H9 (cell line): ENCODE data around the gene CEP112. TPM values are rescaled to one million over a fixed set of nuclear protein-coding genes. Genes with fewer than 3 reads are reported as not detected.

Experiments
- DNase-seq: peaks from one replicate; pipeline ENCODE4 v3.0.0-alpha.2; 2017
- H2AFZ ChIP-seq: one replicate; pipeline ENCODE4 v1.6.1; 2013; ENCODE audit warnings: mild to moderate bottlenecking, low read length, control low read depth, moderate library complexity
- H2AK5ac ChIP-seq: 2 replicates; pipeline ENCODE4 v1.6.1; 2013; ENCODE audit warnings: low read length, control low read depth, mixed read lengths; ENCODE audit not compliant: insufficient read length
- H2BK120ac ChIP-seq: one replicate; pipeline ENCODE4 v1.6.1; 2013; ENCODE audit warnings: low read depth, mild to moderate bottlenecking, low read length, control low read depth, inconsistent platforms; ENCODE audit not compliant: poor library complexity, severe bottlenecking
- H2BK12ac ChIP-seq: 2 replicates; pipeline ENCODE4 v1.6.1; 2013; ENCODE audit warnings: low read length, control low read depth, mixed read lengths, low read depth; ENCODE audit not compliant: insufficient read length
- H2BK15ac ChIP-seq: 2 replicates; pipeline ENCODE4 v1.6.1; 2013; ENCODE audit warnings: low read depth, low read length, control low read depth
- H2BK20ac ChIP-seq: one replicate; pipeline ENCODE4 v1.6.1; 2013; ENCODE audit warnings: low read depth, mild to moderate bottlenecking, low read length, control low read depth, inconsistent platforms; ENCODE audit not compliant: poor library complexity, severe bottlenecking
- H2BK5ac ChIP-seq: 2 replicates; pipeline ENCODE4 v1.6.1; 2013; ENCODE audit warnings: low read length, control low read depth, mixed read lengths; ENCODE audit not compliant: insufficient read length
- H3K14ac ChIP-seq: 2 replicates; pipeline ENCODE4 v1.6.1; 2013; ENCODE audit warnings: low read length, control low read depth; ENCODE audit not compliant: insufficient read depth
- H3K18ac ChIP-seq: 2 replicates; pipeline ENCODE4 v1.6.1; 2013; ENCODE audit warnings: low read depth, mild to moderate bottlenecking, mixed read lengths, low read length, control low read depth; ENCODE audit not compliant: insufficient read length
- H3K23ac ChIP-seq: 2 replicates; pipeline ENCODE4 v1.6.1; 2013; ENCODE audit warnings: low read length, control low read depth, mixed read lengths, low read depth; ENCODE audit not compliant: insufficient read length
- H3K23me2 ChIP-seq: 2 replicates; pipeline ENCODE4 v1.6.1; 2013; ENCODE audit warnings: low read depth, mild to moderate bottlenecking, mixed read lengths, low read length, control low read depth; ENCODE audit not compliant: insufficient read length, poor library complexity, severe bottlenecking
- H3K27ac ChIP-seq: 2 replicates; pipeline ENCODE4 v1.5.1; 2013; ENCODE audit warnings: low read length, control low read depth, mixed read lengths, low read depth; ENCODE audit not compliant: insufficient read length
- H3K27me3 ChIP-seq: 2 replicates; pipeline ENCODE4 v1.6.1; 2013; ENCODE audit warnings: low read length, control low read depth, inconsistent platforms; ENCODE audit not compliant: insufficient read depth
- H3K4ac ChIP-seq: 2 replicates; pipeline ENCODE4 v1.6.1; 2013; ENCODE audit warnings: low read depth, mild to moderate bottlenecking, control low read depth, inconsistent platforms, low read length, moderate library complexity
- H3K4me1 ChIP-seq: 2 replicates; pipeline ENCODE4 v1.6.1; 2013; ENCODE audit warnings: low read length, control low read depth, inconsistent platforms; ENCODE audit not compliant: insufficient read depth
- H3K4me2 ChIP-seq: 2 replicates; pipeline ENCODE4 v1.6.1; 2013; ENCODE audit warnings: low read length, control low read depth, mixed read lengths; ENCODE audit not compliant: insufficient read length, insufficient read depth
- H3K56ac ChIP-seq: 2 replicates; pipeline ENCODE4 v1.6.1; 2013; ENCODE audit warnings: low read depth, mild to moderate bottlenecking, mixed read lengths, low read length, control low read depth; ENCODE audit not compliant: insufficient read length
- H3K79me1 ChIP-seq: 2 replicates; pipeline ENCODE4 v1.6.1; 2013; ENCODE audit warnings: low read depth, mild to moderate bottlenecking, moderate library complexity, low read length, control low read depth, inconsistent platforms; ENCODE audit not compliant: insufficient read depth, poor library complexity, severe bottlenecking
- H3K79me2 ChIP-seq: 2 replicates; pipeline ENCODE4 v1.6.1; 2013; ENCODE audit warnings: low read length, control low read depth, inconsistent platforms; ENCODE audit not compliant: insufficient read depth
- H3K9ac ChIP-seq: 2 replicates; pipeline ENCODE4 v1.6.1; 2013; ENCODE audit warnings: low read length, control low read depth, mixed read lengths; ENCODE audit not compliant: insufficient read length; ENCODE audit errors: extremely low read depth
- H3K9me3 ChIP-seq: one replicate; pipeline ENCODE4 v1.6.1; 2013; ENCODE audit warnings: low read depth, low read length, inconsistent platforms; ENCODE audit not compliant: control insufficient read depth
- H3T11ph ChIP-seq: one replicate; pipeline ENCODE4 v1.6.1; 2013; ENCODE audit warnings: mild to moderate bottlenecking, low read length, control low read depth, inconsistent platforms
- H4K20me1 ChIP-seq: one replicate; pipeline ENCODE4 v1.6.1; 2013; ENCODE audit not compliant: control insufficient read depth, insufficient read length, insufficient read depth
- H4K5ac ChIP-seq: 2 replicates; pipeline ENCODE4 v1.6.1; 2013; ENCODE audit warnings: low read depth, mild to moderate bottlenecking, mixed read lengths, low read length, control low read depth; ENCODE audit not compliant: insufficient read length
- H4K8ac ChIP-seq: replicated peaks from 2 replicates; pipeline ENCODE4 v1.6.1; 2013; ENCODE audit warnings: low read length, control low read depth, mixed read lengths, low read depth; ENCODE audit not compliant: insufficient read length
- H4K91ac ChIP-seq: 2 replicates; pipeline ENCODE4 v1.6.1; 2013; ENCODE audit warnings: low read depth, mild to moderate bottlenecking, moderate library complexity, mixed read lengths, low read length, control low read depth; ENCODE audit not compliant: insufficient read length
- H3K27ac Mint-ChIP-seq, 3 experiments: 2 replicates in 2 of 3; 3 replicates in 1 of 3; pipeline ENCODE4 v1.8.0; 2020 to 2021; ENCODE audit warnings: mixed read lengths in 3 of 3, mild to moderate bottlenecking in 1 of 3, moderate library complexity in 1 of 3
- H3K27me3 Mint-ChIP-seq: 2 replicates; pipeline ENCODE4 v1.8.0; 2021; ENCODE audit warnings: low read depth, mild to moderate bottlenecking, moderate library complexity, mixed read lengths
- H3K36me3 Mint-ChIP-seq, 3 experiments: 2 replicates in 2 of 3; 3 replicates in 1 of 3; pipeline ENCODE4 v1.8.0; 2020 to 2021; ENCODE audit warnings: low read depth in 3 of 3, mixed read lengths in 3 of 3; ENCODE audit not compliant: insufficient read depth in 1 of 3
- H3K4me1 Mint-ChIP-seq, 2 experiments: 2 replicates each; pipeline ENCODE4 v1.8.0; 2020; ENCODE audit warnings: mixed read lengths in 2 of 2
- H3K4me3 Mint-ChIP-seq, 2 experiments: 2 replicates in 1 of 2; 3 replicates in 1 of 2; pipeline ENCODE4 v1.8.0; 2020 to 2021; ENCODE audit warnings: mild to moderate bottlenecking in 2 of 2, mixed read lengths in 2 of 2, moderate library complexity in 1 of 2
- H3K9me3 Mint-ChIP-seq, 2 experiments: 2 replicates in 1 of 2; 3 replicates in 1 of 2; pipeline ENCODE4 v1.8.0; 2020; ENCODE audit warnings: mild to moderate bottlenecking in 2 of 2, mixed read lengths in 2 of 2, moderate library complexity in 1 of 2
- CTCF ChIP-seq: fragments of 200-600 bp; sonication (generic); conservative IDR thresholded peaks from 3 replicates; pipeline ENCODE4 v1.8.0; 2021; ENCODE audit warnings: antibody characterized with exemption, mild to moderate bottlenecking
- WGBS: extraction: QIAGEN DNeasy Blood & Tissue Kit; methylation state at CpG from one replicate; pipeline ENCODE4 v1.1.7; 2013; ENCODE audit warnings: missing lambda C conversion rate, low lambda C conversion rate, mixed read lengths; ENCODE audit not compliant: insufficient read length; ENCODE audit errors: extremely low coverage; 5-methylcytosine and 5-hydroxymethylcytosine counted together
- total RNA-seq: library from RNA; stranded (reverse); gene quantifications from 2 replicates; pipeline ENCODE4 v1.2.1, GENCODE V29; 2021

Gene CEP112
- total RNA-seq, 1 experiment from 2014 or later: 5.4 TPM

- no peak overlapping the region for H2BK5ac ChIP-seq
- no peak overlapping the region for H3K27ac Mint-ChIP-seq
- H3K4me1 Mint-ChIP-seq: peaks cover 4 to 7% of the 10 kb centered on the region in 2 experiments; a peak in 3 of 4 replicates
- H4K5ac ChIP-seq: no peak overlapping the region
- H3K4ac ChIP-seq: no peak overlapping the region
- no peaks in the 10 kb centered on the region for H3K27me3 Mint-ChIP-seq
- no peak overlapping the region for H2AK5ac ChIP-seq
- WGBS: no CpG with 5 or more reads among the region's 1 CpG
- H3K79me1 ChIP-seq: no peaks in the 10 kb centered on the region
- H3K27me3 ChIP-seq: no peaks in the 10 kb centered on the region
- no peak overlapping the region for H3K27ac ChIP-seq
- no peak for TF ChIP-seq CTCF
- no peak overlapping the region for H3K23ac ChIP-seq
- no peak overlapping the region for H2BK120ac ChIP-seq
- H3K4me3 Mint-ChIP-seq: no peak overlapping the region
- H3K79me2 ChIP-seq: no peaks in the 10 kb centered on the region
- no peak overlapping the region for H4K91ac ChIP-seq
- H3K36me3 Mint-ChIP-seq: no peaks in the 10 kb centered on the region; a peak in 1 of 7 replicates
- DNase-seq: no peak
- H3K4me1 ChIP-seq: no peaks in the 10 kb centered on the region
- no peak overlapping the region for H4K8ac ChIP-seq
- no peak overlapping the region for H3T11ph ChIP-seq
- no peak overlapping the region for H3K14ac ChIP-seq
- no peak overlapping the region for H3K9ac ChIP-seq
- no peak overlapping the region for H3K56ac ChIP-seq
- no peak overlapping the region for H2BK15ac ChIP-seq
- no peak overlapping the region for H2AFZ ChIP-seq
- H2BK20ac ChIP-seq: no peak overlapping the region
- H3K9me3 Mint-ChIP-seq: no peaks in the 10 kb centered on the region
- no peaks in the 10 kb centered on the region for H3K23me2 ChIP-seq
- no peak overlapping the region for H3K18ac ChIP-seq
- no peak overlapping the region for H2BK12ac ChIP-seq
- H3K4me2 ChIP-seq: no peak overlapping the region
- H3K9me3 ChIP-seq: no peaks in the 10 kb centered on the region
- H4K20me1 ChIP-seq: no peaks in the 10 kb centered on the region
Observed at GRCh38 chr17:65852911-65853310, 339.0 kb downstream of the CEP112 start.
